CD14-positive monocyte (primary cell): ENCODE results near the gene HECTD4. TPM values are rescaled to one million over a fixed set of nuclear protein-coding genes. Genes with fewer than 3 reads are reported as not detected.

Source experiments
- DNase-seq, 3 donors: peaks; one replicate each; pipeline ENCODE4 v3.0.0-alpha.2; 2011 to 2022
- H2AFZ ChIP-seq: 2 replicates; pipeline ENCODE4 v1.6.0; 2012; ENCODE audit warnings: mild to moderate bottlenecking, low read depth, low read length, inconsistent platforms; ENCODE audit not compliant: insufficient read depth, poor library complexity, severe bottlenecking
- H3K27ac ChIP-seq, 2 donors: 1 replicate in 1 of 2; 2 replicates in 1 of 2; pipeline ENCODE4 v1.5.1; 2012 to 2013; ENCODE audit warnings: low read length in 2 of 2, control low read depth in 1 of 2, inconsistent platforms in 1 of 2, low read depth in 1 of 2, mild to moderate bottlenecking in 1 of 2
- H3K27me3 ChIP-seq, 2 donors: one replicate each; pipeline versions ENCODE4 v1.6.0 to v1.6.1; 2011 to 2013; ENCODE audit warnings: low read length in 2 of 2; ENCODE audit not compliant: control insufficient read depth in 2 of 2, insufficient read depth in 2 of 2
- H3K36me3 ChIP-seq, 2 donors: replicated peaks in 1 of 2; 1 replicate in 1 of 2; 2 replicates in 1 of 2; pipeline versions ENCODE4 v1.5.1 to v1.6.1; 2012 to 2013; ENCODE audit warnings: low read length in 2 of 2, control low read depth in 1 of 2, inconsistent platforms in 1 of 2, mild to moderate bottlenecking in 1 of 2; ENCODE audit not compliant: insufficient read depth in 2 of 2, control insufficient read depth in 1 of 2
- H3K4me1 ChIP-seq, 2 donors: 1 replicate in 1 of 2; 2 replicates in 1 of 2; pipeline versions ENCODE4 v1.5.1 to v1.6.1; 2012 to 2013; ENCODE audit warnings: low read length in 2 of 2, control low read depth in 1 of 2, inconsistent platforms in 1 of 2, mild to moderate bottlenecking in 1 of 2, moderate library complexity in 1 of 2; ENCODE audit not compliant: insufficient read depth in 2 of 2, control insufficient read depth in 1 of 2
- H3K4me2 ChIP-seq: replicated peaks from 2 replicates; pipeline ENCODE3; 2012; ENCODE audit warnings: low read length, moderate library complexity, mild to moderate bottlenecking; ENCODE audit not compliant: poor library complexity, severe bottlenecking; ENCODE audit errors: extremely low read depth
- H3K4me3 ChIP-seq, 3 experiments: fragments of 200-600 bp in 1 of 3; sonication (generic) in 1 of 3; replicated peaks in 1 of 3; 1 replicate in 2 of 3; 2 replicates in 1 of 3; pipeline ENCODE4 v1.5.1; 2011 to 2013; ENCODE audit warnings: low read length in 3 of 3, mild to moderate bottlenecking in 3 of 3, control low read depth in 2 of 3, low read depth in 2 of 3, inconsistent platforms in 1 of 3, moderate library complexity in 1 of 3
- H3K79me2 ChIP-seq: 2 replicates; pipeline ENCODE4 v1.6.0; 2012; ENCODE audit warnings: mild to moderate bottlenecking, control low read depth, inconsistent platforms, low read length, moderate library complexity; ENCODE audit not compliant: insufficient read depth
- H3K9ac ChIP-seq: 2 replicates; pipeline ENCODE4 v1.6.0; 2017; ENCODE audit warnings: low read length, mild to moderate bottlenecking; ENCODE audit not compliant: insufficient read depth, poor library complexity, severe bottlenecking
- H3K9me3 ChIP-seq, 2 donors: replicated peaks in 1 of 2; 1 replicate in 1 of 2; 2 replicates in 1 of 2; pipeline versions ENCODE4 v1.5.1 to v1.6.1; 2012 to 2013; ENCODE audit warnings: low read length in 2 of 2, control low read depth in 1 of 2; ENCODE audit not compliant: control insufficient read depth in 1 of 2, insufficient read depth in 1 of 2
- H4K20me1 ChIP-seq: 2 replicates; pipeline ENCODE4 v1.6.0; 2012; ENCODE audit warnings: mild to moderate bottlenecking, low read length, control low read depth, moderate library complexity; ENCODE audit not compliant: insufficient read depth
- H3K27ac Mint-ChIP-seq, 7 donors: one replicate each; pipeline ENCODE4 v1.8.0; 2020; ENCODE audit warnings: mild to moderate bottlenecking in 7 of 7, mixed read lengths in 7 of 7, moderate library complexity in 6 of 7, inconsistent platforms in 2 of 7
- H3K27me3 Mint-ChIP-seq, 3 donors: one replicate each; pipeline ENCODE4 v1.8.0; 2021 to 2022; ENCODE audit warnings: low read depth in 3 of 3, mild to moderate bottlenecking in 3 of 3, mixed read lengths in 3 of 3, moderate library complexity in 3 of 3, inconsistent platforms in 1 of 3
- H3K36me3 Mint-ChIP-seq, 2 donors: one replicate each; pipeline ENCODE4 v1.8.0; 2020; ENCODE audit warnings: mixed read lengths in 2 of 2, inconsistent platforms in 1 of 2, mild to moderate bottlenecking in 1 of 2
- H3K4me1 Mint-ChIP-seq: one replicate; pipeline ENCODE4 v1.8.0; 2020; ENCODE audit warnings: mild to moderate bottlenecking, mixed read lengths
- H3K4me3 Mint-ChIP-seq, 2 donors: one replicate each; pipeline ENCODE4 v1.8.0; 2020; ENCODE audit warnings: mild to moderate bottlenecking in 2 of 2, mixed read lengths in 2 of 2, moderate library complexity in 1 of 2
- H3K9me3 Mint-ChIP-seq, 7 donors: one replicate each; pipeline ENCODE4 v1.8.0; 2020 to 2022; ENCODE audit warnings: mixed read lengths in 7 of 7, mild to moderate bottlenecking in 6 of 7, moderate library complexity in 6 of 7, inconsistent platforms in 2 of 7
- CTCF ChIP-seq: fragments of 200-600 bp; IDR thresholded peaks from one replicate; pipeline ENCODE4 v1.8.0; 2022; ENCODE audit warnings: antibody characterized with exemption, mild to moderate bottlenecking
- WGBS: methylation state at CpG from one replicate; pipeline ENCODE4 v1.1.5; 2013; ENCODE audit warnings: missing lambda C conversion rate; ENCODE audit not compliant: insufficient coverage; 5-methylcytosine and 5-hydroxymethylcytosine counted together
- intact Hi-C, 2 donors: fragments of 100-400 bp; cut with micrococcal nuclease; formaldehyde crosslinking; loops; one replicate each; pipeline versions ENCODE4 v1.15.0 to v1.15.1; 2023
- polyA plus RNA-seq, 3 donors: library from polyadenylated mRNA; depleted of rRNA in 1 of 3; unstranded in 2 of 3; stranded (reverse) in 1 of 3; fragments of 300-500 nt in 2 of 3; fragments of >200 nt in 1 of 3; fragmentation: Illumina TruSeq in 2 of 3; gene quantifications; 1 replicate in 2 of 3; 2 replicates in 1 of 3; pipeline ENCODE4 v1.2.3, GENCODE V29; 2012 to 2021

The HECTD4 gene
- polyA plus RNA-seq, 3 donors: 0.73 to 18.3 (median 2.4) TPM

- H3K4me1 Mint-ChIP-seq: peaks cover 2% of the 10 kb centered on the region
- TF ChIP-seq CTCF: no peak
- WGBS: no CpG with 5 or more reads among the region's 2 CpGs
- no peaks in the 10 kb centered on the region for H3K27me3 ChIP-seq
- no peak overlapping the region for H3K4me2 ChIP-seq
- no peak for DNase-seq
- no peaks in the 10 kb centered on the region for H3K9me3 Mint-ChIP-seq
- H3K4me3 ChIP-seq: no peak overlapping the region
- no peak overlapping the region for H3K4me3 Mint-ChIP-seq
- intact Hi-C loops: no loop called here
- H3K36me3 Mint-ChIP-seq: peaks cover 15 to 18% of the 10 kb centered on the region in 2 donors
- no peak overlapping the region for H3K9ac ChIP-seq
- no peaks in the 10 kb centered on the region for H3K4me1 ChIP-seq
- H3K79me2 ChIP-seq: peaks cover 6% of the 10 kb centered on the region
- H3K9me3 ChIP-seq: no peaks in the 10 kb centered on the region
- peaks cover 43% of the 10 kb centered on the region for H4K20me1 ChIP-seq
- no peak overlapping the region for H3K27ac Mint-ChIP-seq
- H3K27me3 Mint-ChIP-seq: peaks cover 0 to 2% (median 0%) of the 10 kb centered on the region in 3 donors
- H2AFZ ChIP-seq: no peak overlapping the region
- H3K36me3 ChIP-seq: peaks cover 11 to 21% of the 10 kb centered on the region in 2 donors
- no peak overlapping the region for H3K27ac ChIP-seq
Measured at GRCh38 chr12:112322441-112322840, 59.8 kb downstream of the HECTD4 start.

- H3K9me3 Mint-ChIP-seq: no peaks in the 10 kb centered on the region
Measured at GRCh38 chr12:112321245-112321644, 61.0 kb downstream of the HECTD4 start.

More at GRCh38 chr12:112321245-112321644, 61.0 kb downstream of the HECTD4 start:
- H3K4me3 Mint-ChIP-seq: no peak overlapping the region
- H3K4me1 ChIP-seq: no peaks in the 10 kb centered on the region
- H3K4me1 Mint-ChIP-seq: peaks cover 2% of the 10 kb centered on the region
- peaks cover 15 to 31% of the 10 kb centered on the region in 2 donors for H3K36me3 ChIP-seq
- H3K9ac ChIP-seq: no peak overlapping the region
- no peak overlapping the region for H2AFZ ChIP-seq
- H3K27me3 Mint-ChIP-seq: peaks cover 0 to 2% (median 0%) of the 10 kb centered on the region in 3 donors
- H3K36me3 Mint-ChIP-seq: peaks cover 21 to 22% of the 10 kb centered on the region in 2 donors
- TF ChIP-seq CTCF: no peak
- no peak overlapping the region for H3K27ac Mint-ChIP-seq
- no peak overlapping the region for H3K4me2 ChIP-seq
- peaks cover 2% of the 10 kb centered on the region for H3K79me2 ChIP-seq
- H3K4me3 ChIP-seq: no peak overlapping the region
- peaks cover 39% of the 10 kb centered on the region for H4K20me1 ChIP-seq
- DNase-seq: no peak
- intact Hi-C loops: no loop called here
- H3K9me3 ChIP-seq: no peaks in the 10 kb centered on the region
- H3K27ac ChIP-seq: no peak overlapping the region
- no peaks in the 10 kb centered on the region for H3K27me3 ChIP-seq
